ENCODE results near the gene ULBP1.
"Not testable (repeated sequence)": the region's sequence is repeated elsewhere in the genome, so short reads cannot be mapped to it uniquely, and the experiment has no call there.

Gene ULBP1

GRCh38 chr6:149963462-149964307, at the start of gene ULBP1:
Gene ULBP1, plus strand, starts transcription at chr6:149963943. Its CDS starts 107 bp downstream, at chr6:149964050.
- DNase-seq = peak; percentile 65

- DNase-seq = no peak
Observed at GRCh38 chr6:149915970-149916865, 47.5 kb upstream of the ULBP1 start.

- DNase-seq = no peak
Observed at GRCh38 chr6:149917679-149918078, 46.1 kb upstream of the ULBP1 start.

GRCh38 chr6:149918151-149918905, 45.4 kb upstream of the ULBP1 start:
- DNase-seq = no peak

GRCh38 chr6:149919126-149919833, 44.5 kb upstream of the ULBP1 start:
- DNase-seq = not testable (repeated sequence)

GRCh38 chr6:149919834-149920225, 43.9 kb upstream of the ULBP1 start:
- DNase-seq = no peak

- DNase-seq = no peak
Observed at GRCh38 chr6:149921361-149921760, 42.4 kb upstream of the ULBP1 start.

GRCh38 chr6:149922091-149922490, 41.7 kb upstream of the ULBP1 start:
- DNase-seq = not testable (repeated sequence)

- DNase-seq = peak; percentile 85
Observed at GRCh38 chr6:149922642-149923326, 41.0 kb upstream of the ULBP1 start, which contains the start of gene RAET1G. Gene RAET1G, minus strand, starts transcription at chr6:149923121. Its CDS starts 111 bp downstream, at chr6:149923010.

GRCh38 chr6:149923327-149923986, 40.3 kb upstream of the ULBP1 start:
- no peak for DNase-seq

GRCh38 chr6:149924206-149924932, 39.4 kb upstream of the ULBP1 start:
- DNase-seq = no peak

GRCh38 chr6:149924933-149925252, 38.9 kb upstream of the ULBP1 start:
- no peak for DNase-seq

- DNase-seq = no peak
Observed at GRCh38 chr6:149925253-149925973, 38.3 kb upstream of the ULBP1 start.

- DNase-seq = peak; percentile 76
Observed at GRCh38 chr6:149925974-149926777, 37.6 kb upstream of the ULBP1 start.

GRCh38 chr6:149927025-149927424, 36.7 kb upstream of the ULBP1 start:
- DNase-seq = not testable (repeated sequence)

- DNase-seq = no peak
Observed at GRCh38 chr6:149929422-149929821, 34.3 kb upstream of the ULBP1 start.

- no peak for DNase-seq
Observed at GRCh38 chr6:149931501-149931900, 32.2 kb upstream of the ULBP1 start.

GRCh38 chr6:149933036-149933435, 30.7 kb upstream of the ULBP1 start:
- no peak for DNase-seq

GRCh38 chr6:149933461-149933860, 30.3 kb upstream of the ULBP1 start:
- DNase-seq = no peak

Measured in RPMI8226 (cell line).